Measurements from ENCODE around the gene MAP3K1.
"Not testable (repeated sequence)": the region's sequence is repeated elsewhere in the genome, so short reads cannot be mapped to it uniquely, and the experiment has no call there.

The MAP3K1 gene

GRCh38 chr5:56814963-56815657, at the start of gene MAP3K1:
TSS of gene MAP3K1 (plus strand) at chr5:56815549. CDS start at chr5:56815574, 25 bp downstream.
- Mint-ChIP-seq H3K36me3 (no peaks in the 10 kb centered on the region), H3K4me3 (peak within 1 kb of the TSS; percentile 96), H3K27me3 (no peaks in the 10 kb centered on the region), H3K4me1 (ENCODE audit: low read depth) (peaks cover 40% of the 10 kb centered on the region), H3K9me3 (ENCODE audit: low read depth) (no peaks in the 10 kb centered on the region), H3K27ac (peak within 1 kb of the TSS; percentile 84)

- Mint-ChIP-seq H3K27ac (no peak overlapping the region), H3K36me3 (no peaks in the 10 kb centered on the region), H3K4me1 (ENCODE audit: low read depth) (no peaks in the 10 kb centered on the region), H3K4me3 (no peak overlapping the region), H3K9me3 (ENCODE audit: low read depth) (no peaks in the 10 kb centered on the region), H3K27me3 (no peaks in the 10 kb centered on the region)
Observed at GRCh38 chr5:56766926-56767325, 48.4 kb upstream of the MAP3K1 start.

GRCh38 chr5:56769875-56770604, 45.3 kb upstream of the MAP3K1 start:
- Mint-ChIP-seq H3K36me3 (no peaks in the 10 kb centered on the region), H3K4me3 (no peak overlapping the region), H3K27me3 (no peaks in the 10 kb centered on the region), H3K9me3 (ENCODE audit: low read depth) (no peaks in the 10 kb centered on the region), H3K4me1 (ENCODE audit: low read depth) (no peaks in the 10 kb centered on the region), H3K27ac (no peak overlapping the region)

- Mint-ChIP-seq H3K36me3 (no peaks in the 10 kb centered on the region), H3K27me3 (no peaks in the 10 kb centered on the region), H3K9me3 (ENCODE audit: low read depth) (no peaks in the 10 kb centered on the region), H3K27ac (no peak overlapping the region), H3K4me1 (ENCODE audit: low read depth) (no peaks in the 10 kb centered on the region), H3K4me3 (no peak overlapping the region)
Observed at GRCh38 chr5:56772767-56773166, 42.6 kb upstream of the MAP3K1 start.

GRCh38 chr5:56774957-56775356, 40.4 kb upstream of the MAP3K1 start:
- no peaks in the 10 kb centered on the region for H3K36me3 Mint-ChIP-seq
- H3K9me3 Mint-ChIP-seq (ENCODE audit: low read depth), result no peaks in the 10 kb centered on the region
- no peak overlapping the region for H3K4me3 Mint-ChIP-seq
- no peaks in the 10 kb centered on the region for H3K27me3 Mint-ChIP-seq
- no peak overlapping the region for H3K27ac Mint-ChIP-seq
- H3K4me1 Mint-ChIP-seq (ENCODE audit: low read depth), result no peaks in the 10 kb centered on the region

GRCh38 chr5:56776212-56776846, 39.0 kb upstream of the MAP3K1 start:
- H3K27ac Mint-ChIP-seq; H3K4me3 Mint-ChIP-seq; H3K36me3 Mint-ChIP-seq; H3K9me3 Mint-ChIP-seq (ENCODE audit: low read depth); H3K4me1 Mint-ChIP-seq (ENCODE audit: low read depth); H3K27me3 Mint-ChIP-seq: not testable (repeated sequence)

GRCh38 chr5:56783261-56783660, 32.1 kb upstream of the MAP3K1 start:
- H3K9me3 Mint-ChIP-seq (ENCODE audit: low read depth), result peaks cover 4% of the 10 kb centered on the region
- H3K4me1 Mint-ChIP-seq (ENCODE audit: low read depth), result no peaks in the 10 kb centered on the region
- H3K27me3 Mint-ChIP-seq, result peaks cover 1% of the 10 kb centered on the region
- H3K4me3 Mint-ChIP-seq, result no peak overlapping the region
- H3K27ac Mint-ChIP-seq, result no peak overlapping the region
- no peaks in the 10 kb centered on the region for H3K36me3 Mint-ChIP-seq

GRCh38 chr5:56786346-56786745, 29.0 kb upstream of the MAP3K1 start:
- no peaks in the 10 kb centered on the region for H3K4me1 Mint-ChIP-seq (ENCODE audit: low read depth)
- H3K27ac Mint-ChIP-seq, result no peak overlapping the region
- peaks cover 1% of the 10 kb centered on the region for H3K27me3 Mint-ChIP-seq
- H3K4me3 Mint-ChIP-seq, result no peak overlapping the region
- H3K36me3 Mint-ChIP-seq, result no peaks in the 10 kb centered on the region
- no peaks in the 10 kb centered on the region for H3K9me3 Mint-ChIP-seq (ENCODE audit: low read depth)

- Mint-ChIP-seq H3K36me3 (no peaks in the 10 kb centered on the region), H3K4me3 (no peak overlapping the region), H3K27me3 (no peaks in the 10 kb centered on the region), H3K9me3 (ENCODE audit: low read depth) (no peaks in the 10 kb centered on the region), H3K27ac (no peak overlapping the region), H3K4me1 (ENCODE audit: low read depth) (no peaks in the 10 kb centered on the region)
Observed at GRCh38 chr5:56791396-56791795, 24.0 kb upstream of the MAP3K1 start.

GRCh38 chr5:56798521-56798920, 16.8 kb upstream of the MAP3K1 start:
- H3K27ac Mint-ChIP-seq, result no peak overlapping the region
- H3K9me3 Mint-ChIP-seq (ENCODE audit: low read depth), result no peaks in the 10 kb centered on the region
- no peaks in the 10 kb centered on the region for H3K27me3 Mint-ChIP-seq
- H3K4me1 Mint-ChIP-seq (ENCODE audit: low read depth), result no peaks in the 10 kb centered on the region
- no peak overlapping the region for H3K4me3 Mint-ChIP-seq
- no peaks in the 10 kb centered on the region for H3K36me3 Mint-ChIP-seq

- Mint-ChIP-seq H3K4me3 (no peak overlapping the region), H3K4me1 (ENCODE audit: low read depth) (peaks cover 7% of the 10 kb centered on the region), H3K27ac (no peak overlapping the region), H3K27me3 (no peaks in the 10 kb centered on the region), H3K36me3 (no peaks in the 10 kb centered on the region), H3K9me3 (ENCODE audit: low read depth) (no peaks in the 10 kb centered on the region)
Observed at GRCh38 chr5:56800186-56800585, 15.2 kb upstream of the MAP3K1 start.

- H3K27me3 Mint-ChIP-seq, result no peaks in the 10 kb centered on the region
- no peaks in the 10 kb centered on the region for H3K36me3 Mint-ChIP-seq
- no peak overlapping the region for H3K27ac Mint-ChIP-seq
- H3K4me1 Mint-ChIP-seq (ENCODE audit: low read depth), result peaks cover 7% of the 10 kb centered on the region
- H3K9me3 Mint-ChIP-seq (ENCODE audit: low read depth), result no peaks in the 10 kb centered on the region
- H3K4me3 Mint-ChIP-seq, result no peak overlapping the region
Observed at GRCh38 chr5:56801256-56801655, 14.1 kb upstream of the MAP3K1 start.

GRCh38 chr5:56802205-56802604, 13.1 kb upstream of the MAP3K1 start:
- H3K36me3 Mint-ChIP-seq, result no peaks in the 10 kb centered on the region
- H3K27me3 Mint-ChIP-seq, result no peaks in the 10 kb centered on the region
- H3K4me1 Mint-ChIP-seq (ENCODE audit: low read depth), result peaks cover 7% of the 10 kb centered on the region
- no peak overlapping the region for H3K27ac Mint-ChIP-seq
- H3K4me3 Mint-ChIP-seq, result no peak overlapping the region
- H3K9me3 Mint-ChIP-seq (ENCODE audit: low read depth), result no peaks in the 10 kb centered on the region

GRCh38 chr5:56803025-56803424, 12.3 kb upstream of the MAP3K1 start:
- no peak overlapping the region for H3K4me3 Mint-ChIP-seq
- H3K27me3 Mint-ChIP-seq, result no peaks in the 10 kb centered on the region
- no peaks in the 10 kb centered on the region for H3K36me3 Mint-ChIP-seq
- H3K4me1 Mint-ChIP-seq (ENCODE audit: low read depth), result peaks cover 7% of the 10 kb centered on the region
- H3K9me3 Mint-ChIP-seq (ENCODE audit: low read depth), result no peaks in the 10 kb centered on the region
- no peak overlapping the region for H3K27ac Mint-ChIP-seq

- Mint-ChIP-seq H3K4me1 (ENCODE audit: low read depth) (peaks cover 7% of the 10 kb centered on the region), H3K27ac (no peak overlapping the region)
Observed at GRCh38 chr5:56803894-56804293, 11.5 kb upstream of the MAP3K1 start.

More at GRCh38 chr5:56803894-56804293, 11.5 kb upstream of the MAP3K1 start:
- Mint-ChIP-seq H3K9me3 (ENCODE audit: low read depth) (no peaks in the 10 kb centered on the region), H3K4me3 (no peak overlapping the region), H3K27me3 (no peaks in the 10 kb centered on the region), H3K36me3 (no peaks in the 10 kb centered on the region)

Measured in activated naive CD8-positive, alpha-beta T cell (primary cell).